Measurements from ENCODE around the gene AGPS.

AGPS gene

DNA sequence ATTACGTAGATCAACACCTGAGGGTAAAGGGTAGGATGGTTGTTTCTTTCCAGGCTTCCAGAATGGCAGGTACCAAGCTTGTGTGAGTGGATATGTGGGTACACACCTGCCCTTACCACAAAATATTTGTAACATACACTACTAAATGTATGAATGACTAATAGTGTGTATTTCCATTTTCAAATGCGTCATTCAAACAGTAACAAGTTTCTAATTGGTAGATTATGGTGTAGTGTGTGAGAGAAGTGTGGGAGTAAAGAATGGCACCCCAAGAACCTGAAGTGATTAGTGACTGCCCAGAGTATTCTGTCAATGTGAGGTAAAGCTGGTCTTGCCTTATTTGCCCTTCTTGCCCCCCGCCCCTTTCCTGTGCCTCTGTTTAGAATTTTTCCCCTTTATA is 21.1 kb downstream of the AGPS start:
- Histone ChIP-seq H3K4me1 (ENCODE audit: control insufficient read depth, insufficient read depth, low read length) (no peaks in the 10 kb centered on the region), H3K9me3 (ENCODE audit: control insufficient read depth, insufficient read depth, low read depth, low read length) (no peaks in the 10 kb centered on the region), H3K27ac (ENCODE audit: extremely low read depth, low read depth, low read length) (no peak overlapping the region), H3K4me3 (ENCODE audit: low read depth, low read length) (no peak overlapping the region), H3K36me3 (ENCODE audit: control insufficient read depth in 2 of 2, insufficient read depth in 1 of 2, low read length in 2 of 2) (no peaks in the 10 kb centered on the region)
- ChIA-PET CTCF (interaction anchor here (0.9 to 8.4 kb wide), 5 partner anchors 79 to 253 kb away, joined by 3 to 133 read pairs (median 4); no protein-coding TSS in a partner anchor), POLR2A (no interaction called here)
- TF ChIP-seq, protein P1, sequence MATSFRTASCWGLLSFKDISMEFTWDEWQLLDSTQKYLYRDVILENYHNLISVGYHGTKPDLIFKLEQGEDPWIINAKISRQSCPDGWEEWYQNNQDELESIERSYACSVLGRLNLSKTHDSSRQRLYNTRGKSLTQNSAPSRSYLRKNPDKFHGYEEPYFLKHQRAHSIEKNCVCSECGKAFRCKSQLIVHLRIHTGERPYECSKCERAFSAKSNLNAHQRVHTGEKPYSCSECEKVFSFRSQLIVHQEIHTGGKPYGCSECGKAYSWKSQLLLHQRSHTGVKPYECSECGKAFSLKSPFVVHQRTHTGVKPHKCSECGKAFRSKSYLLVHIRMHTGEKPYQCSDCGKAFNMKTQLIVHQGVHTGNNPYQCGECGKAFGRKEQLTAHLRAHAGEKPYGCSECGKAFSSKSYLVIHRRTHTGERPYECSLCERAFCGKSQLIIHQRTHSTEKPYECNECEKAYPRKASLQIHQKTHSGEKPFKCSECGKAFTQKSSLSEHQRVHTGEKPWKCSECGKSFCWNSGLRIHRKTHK (tag by site-specific recombination; IDR thresholded peaks at IDR 0.05): no peak
- TF ChIP-seq, protein P2, sequence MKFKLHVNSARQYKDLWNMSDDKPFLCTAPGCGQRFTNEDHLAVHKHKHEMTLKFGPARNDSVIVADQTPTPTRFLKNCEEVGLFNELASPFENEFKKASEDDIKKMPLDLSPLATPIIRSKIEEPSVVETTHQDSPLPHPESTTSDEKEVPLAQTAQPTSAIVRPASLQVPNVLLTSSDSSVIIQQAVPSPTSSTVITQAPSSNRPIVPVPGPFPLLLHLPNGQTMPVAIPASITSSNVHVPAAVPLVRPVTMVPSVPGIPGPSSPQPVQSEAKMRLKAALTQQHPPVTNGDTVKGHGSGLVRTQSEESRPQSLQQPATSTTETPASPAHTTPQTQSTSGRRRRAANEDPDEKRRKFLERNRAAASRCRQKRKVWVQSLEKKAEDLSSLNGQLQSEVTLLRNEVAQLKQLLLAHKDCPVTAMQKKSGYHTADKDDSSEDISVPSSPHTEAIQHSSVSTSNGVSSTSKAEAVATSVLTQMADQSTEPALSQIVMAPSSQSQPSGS (tag by site-specific recombination; IDR thresholded peaks at IDR 0.05; ENCODE audit: low read depth): no peak

DNA sequence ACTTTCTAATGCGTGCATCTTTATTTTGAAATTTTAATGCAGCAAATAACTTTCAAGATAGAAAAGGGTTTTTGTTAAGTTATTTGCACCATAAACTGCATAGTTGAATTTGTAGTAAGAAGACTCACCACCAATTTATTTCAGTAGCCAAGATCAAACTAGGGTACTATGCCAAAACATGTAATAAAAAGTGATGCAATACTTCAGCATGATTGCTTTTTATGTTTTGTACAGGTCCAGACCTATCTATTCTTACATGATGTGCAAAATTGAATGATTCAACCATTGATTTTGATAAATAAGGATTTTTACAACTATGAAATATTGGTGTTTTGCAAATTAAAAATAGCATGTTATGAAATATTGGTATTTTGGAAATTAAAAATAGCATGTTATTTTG is 26.7 kb downstream of the AGPS start:
- Histone ChIP-seq H3K9me3 (ENCODE audit: control insufficient read depth, insufficient read depth, low read depth, low read length) (no peaks in the 10 kb centered on the region), H3K4me1 (ENCODE audit: control insufficient read depth, insufficient read depth, low read length) (no peaks in the 10 kb centered on the region; the same call in 1 of the 2 replicates), H3K4me3 (ENCODE audit: low read depth, low read length) (no peak overlapping the region), H3K27ac (ENCODE audit: extremely low read depth, low read depth, low read length) (no peak overlapping the region), H3K36me3 (ENCODE audit: control insufficient read depth in 2 of 2, insufficient read depth in 1 of 2, low read length in 2 of 2) (peaks cover 0 to 4% of the 10 kb centered on the region in 2 experiments; a peak in 1 of 3 replicates)
- ChIA-PET CTCF (interaction anchor here (0.6 to 8.4 kb wide), 5 partner anchors 10 to 284 kb away, joined by 3 to 133 read pairs (median 3); no protein-coding TSS in a partner anchor), POLR2A (no interaction called here)
- TF ChIP-seq, protein P3, sequence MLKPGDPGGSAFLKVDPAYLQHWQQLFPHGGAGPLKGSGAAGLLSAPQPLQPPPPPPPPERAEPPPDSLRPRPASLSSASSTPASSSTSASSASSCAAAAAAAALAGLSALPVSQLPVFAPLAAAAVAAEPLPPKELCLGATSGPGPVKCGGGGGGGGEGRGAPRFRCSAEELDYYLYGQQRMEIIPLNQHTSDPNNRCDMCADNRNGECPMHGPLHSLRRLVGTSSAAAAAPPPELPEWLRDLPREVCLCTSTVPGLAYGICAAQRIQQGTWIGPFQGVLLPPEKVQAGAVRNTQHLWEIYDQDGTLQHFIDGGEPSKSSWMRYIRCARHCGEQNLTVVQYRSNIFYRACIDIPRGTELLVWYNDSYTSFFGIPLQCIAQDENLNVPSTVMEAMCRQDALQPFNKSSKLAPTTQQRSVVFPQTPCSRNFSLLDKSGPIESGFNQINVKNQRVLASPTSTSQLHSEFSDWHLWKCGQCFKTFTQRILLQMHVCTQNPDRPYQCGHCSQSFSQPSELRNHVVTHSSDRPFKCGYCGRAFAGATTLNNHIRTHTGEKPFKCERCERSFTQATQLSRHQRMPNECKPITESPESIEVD (tag by site-specific recombination; IDR thresholded peaks at IDR 0.05): peak; percentile 49
- TF ChIP-seq, protein P4, sequence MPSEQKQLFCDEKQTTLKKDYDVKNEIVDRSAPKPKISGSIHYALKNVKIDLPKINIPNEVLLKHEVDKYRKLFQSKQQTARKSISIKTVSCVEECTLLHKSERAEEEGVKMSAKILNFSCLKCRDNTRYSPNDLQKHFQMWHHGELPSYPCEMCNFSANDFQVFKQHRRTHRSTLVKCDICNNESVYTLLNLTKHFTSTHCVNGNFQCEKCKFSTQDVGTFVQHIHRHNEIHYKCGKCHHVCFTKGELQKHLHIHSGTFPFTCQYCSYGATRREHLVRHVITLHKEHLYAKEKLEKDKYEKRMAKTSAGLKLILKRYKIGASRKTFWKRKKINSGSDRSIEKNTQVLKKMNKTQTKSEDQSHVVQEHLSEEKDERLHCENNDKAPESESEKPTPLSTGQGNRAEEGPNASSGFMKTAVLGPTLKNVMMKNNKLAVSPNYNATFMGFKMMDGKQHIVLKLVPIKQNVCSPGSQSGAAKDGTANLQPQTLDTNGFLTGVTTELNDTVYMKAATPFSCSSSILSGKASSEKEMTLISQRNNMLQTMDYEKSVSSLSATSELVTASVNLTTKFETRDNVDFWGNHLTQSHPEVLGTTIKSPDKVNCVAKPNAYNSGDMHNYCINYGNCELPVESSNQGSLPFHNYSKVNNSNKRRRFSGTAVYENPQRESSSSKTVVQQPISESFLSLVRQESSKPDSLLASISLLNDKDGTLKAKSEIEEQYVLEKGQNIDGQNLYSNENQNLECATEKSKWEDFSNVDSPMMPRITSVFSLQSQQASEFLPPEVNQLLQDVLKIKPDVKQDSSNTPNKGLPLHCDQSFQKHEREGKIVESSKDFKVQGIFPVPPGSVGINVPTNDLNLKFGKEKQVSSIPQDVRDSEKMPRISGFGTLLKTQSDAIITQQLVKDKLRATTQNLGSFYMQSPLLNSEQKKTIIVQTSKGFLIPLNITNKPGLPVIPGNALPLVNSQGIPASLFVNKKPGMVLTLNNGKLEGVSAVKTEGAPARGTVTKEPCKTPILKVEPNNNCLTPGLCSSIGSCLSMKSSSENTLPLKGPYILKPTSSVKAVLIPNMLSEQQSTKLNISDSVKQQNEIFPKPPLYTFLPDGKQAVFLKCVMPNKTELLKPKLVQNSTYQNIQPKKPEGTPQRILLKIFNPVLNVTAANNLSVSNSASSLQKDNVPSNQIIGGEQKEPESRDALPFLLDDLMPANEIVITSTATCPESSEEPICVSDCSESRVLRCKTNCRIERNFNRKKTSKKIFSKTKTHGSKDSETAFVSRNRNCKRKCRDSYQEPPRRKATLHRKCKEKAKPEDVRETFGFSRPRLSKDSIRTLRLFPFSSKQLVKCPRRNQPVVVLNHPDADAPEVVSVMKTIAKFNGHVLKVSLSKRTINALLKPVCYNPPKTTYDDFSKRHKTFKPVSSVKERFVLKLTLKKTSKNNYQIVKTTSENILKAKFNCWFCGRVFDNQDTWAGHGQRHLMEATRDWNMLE (tag by site-specific recombination; conservative IDR thresholded peaks at IDR 0.05; ENCODE audit: low read depth): 0 out of 2 replicates have a peak, but pooled peaks have one; percentile 21
- TF ChIP-seq, protein P2 (tag by site-specific recombination; IDR thresholded peaks at IDR 0.05; ENCODE audit: low read depth): peak; percentile 41; the same call in 1 of the 2 replicates
- TF ChIP-seq, protein P5, sequence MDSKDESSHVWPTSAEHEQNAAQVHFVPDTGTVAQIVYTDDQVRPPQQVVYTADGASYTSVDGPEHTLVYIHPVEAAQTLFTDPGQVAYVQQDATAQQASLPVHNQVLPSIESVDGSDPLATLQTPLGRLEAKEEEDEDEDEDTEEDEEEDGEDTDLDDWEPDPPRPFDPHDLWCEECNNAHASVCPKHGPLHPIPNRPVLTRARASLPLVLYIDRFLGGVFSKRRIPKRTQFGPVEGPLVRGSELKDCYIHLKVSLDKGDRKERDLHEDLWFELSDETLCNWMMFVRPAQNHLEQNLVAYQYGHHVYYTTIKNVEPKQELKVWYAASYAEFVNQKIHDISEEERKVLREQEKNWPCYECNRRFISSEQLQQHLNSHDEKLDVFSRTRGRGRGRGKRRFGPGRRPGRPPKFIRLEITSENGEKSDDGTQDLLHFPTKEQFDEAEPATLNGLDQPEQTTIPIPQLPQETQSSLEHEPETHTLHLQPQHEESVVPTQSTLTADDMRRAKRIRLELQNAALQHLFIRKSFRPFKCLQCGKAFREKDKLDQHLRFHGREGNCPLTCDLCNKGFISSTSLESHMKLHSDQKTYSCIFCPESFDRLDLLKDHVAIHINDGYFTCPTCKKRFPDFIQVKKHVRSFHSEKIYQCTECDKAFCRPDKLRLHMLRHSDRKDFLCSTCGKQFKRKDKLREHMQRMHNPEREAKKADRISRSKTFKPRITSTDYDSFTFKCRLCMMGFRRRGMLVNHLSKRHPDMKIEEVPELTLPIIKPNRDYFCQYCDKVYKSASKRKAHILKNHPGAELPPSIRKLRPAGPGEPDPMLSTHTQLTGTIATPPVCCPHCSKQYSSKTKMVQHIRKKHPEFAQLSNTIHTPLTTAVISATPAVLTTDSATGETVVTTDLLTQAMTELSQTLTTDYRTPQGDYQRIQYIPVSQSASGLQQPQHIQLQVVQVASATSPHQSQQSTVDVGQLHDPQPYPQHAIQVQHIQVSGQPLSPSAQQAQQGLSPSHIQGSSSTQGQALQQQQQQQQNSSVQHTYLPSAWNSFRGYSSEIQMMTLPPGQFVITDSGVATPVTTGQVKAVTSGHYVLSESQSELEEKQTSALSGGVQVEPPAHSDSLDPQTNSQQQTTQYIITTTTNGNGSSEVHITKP (tag by site-specific recombination; IDR thresholded peaks at IDR 0.05): peak; percentile 20
- TF ChIP-seq, protein P6, sequence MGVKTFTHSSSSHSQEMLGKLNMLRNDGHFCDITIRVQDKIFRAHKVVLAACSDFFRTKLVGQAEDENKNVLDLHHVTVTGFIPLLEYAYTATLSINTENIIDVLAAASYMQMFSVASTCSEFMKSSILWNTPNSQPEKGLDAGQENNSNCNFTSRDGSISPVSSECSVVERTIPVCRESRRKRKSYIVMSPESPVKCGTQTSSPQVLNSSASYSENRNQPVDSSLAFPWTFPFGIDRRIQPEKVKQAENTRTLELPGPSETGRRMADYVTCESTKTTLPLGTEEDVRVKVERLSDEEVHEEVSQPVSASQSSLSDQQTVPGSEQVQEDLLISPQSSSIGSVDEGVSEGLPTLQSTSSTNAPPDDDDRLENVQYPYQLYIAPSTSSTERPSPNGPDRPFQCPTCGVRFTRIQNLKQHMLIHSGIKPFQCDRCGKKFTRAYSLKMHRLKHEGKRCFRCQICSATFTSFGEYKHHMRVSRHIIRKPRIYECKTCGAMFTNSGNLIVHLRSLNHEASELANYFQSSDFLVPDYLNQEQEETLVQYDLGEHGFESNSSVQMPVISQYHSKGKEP (tag by site-specific recombination; IDR thresholded peaks at IDR 0.05): 0 out of 2 replicates have a peak, but pooled peaks have one; percentile 29
- TF ChIP-seq ZBTB17 (tag by site-specific recombination; IDR thresholded peaks at IDR 0.05): peak; percentile 37
- TF ChIP-seq ZNF558 (tag by site-specific recombination; IDR thresholded peaks at IDR 0.05): 0 out of 2 replicates have a peak, but pooled peaks have one; percentile 24
- no peak for TF ChIP-seq ZNF664 (tag by site-specific recombination; IDR thresholded peaks at IDR 0.05)
- peak; percentile 38; the same call in 1 of the 2 replicates for TF ChIP-seq ZNF660 (tag by site-specific recombination; IDR thresholded peaks at IDR 0.05)
- no peak for TF ChIP-seq ZBTB48 (tag by site-specific recombination; IDR thresholded peaks at IDR 0.05)

Data from HEK293 (cell line).